Measurements from ENCODE around the gene ARMC9. TPM values are rescaled to one million over a fixed set of nuclear protein-coding genes. Genes with fewer than 3 reads are reported as not detected.
A peak's percentile ranks its signal among the peaks of the same experiment; 100 is the strongest.

Gene ARMC9
- total RNA-seq, 1 experiment from 2014 or later, result 14.9 TPM

GRCh38 chr2:231296401-231296974 is 98.1 kb downstream of the ARMC9 start:
- POLR2A ChIA-PET (ENCODE audit: low non-redundant PET), result no interaction called here
- BruUV-seq (replicated peaks), result no TSS peak

GRCh38 chr2:231297108-231297908 is 98.9 kb downstream of the ARMC9 start:
- Histone ChIP-seq H3K9me3 (ENCODE audit: low read depth, low read length, poor library complexity, severe bottlenecking) (no peaks in the 10 kb centered on the region), H3K27ac (ENCODE audit: low read depth, low read length, poor library complexity, severe bottlenecking) (no peak overlapping the region), H3K4me1 (ENCODE audit: insufficient read depth, low read length, poor library complexity, severe bottlenecking) (no peaks in the 10 kb centered on the region), H3K4me3 (ENCODE audit: low read depth, low read length, poor library complexity, severe bottlenecking) (no peak overlapping the region), H3K36me3 (ENCODE audit: insufficient read depth, low read length, poor library complexity, severe bottlenecking) (no peaks in the 10 kb centered on the region), H3K27me3 (replicated peaks; ENCODE audit: insufficient read depth, low read depth, low read length, poor library complexity) (no peaks in the 10 kb centered on the region)
- TF ChIP-seq CTCF (conservative IDR thresholded peaks at IDR 0.05; ENCODE audit: low read depth, low read length) (peak; percentile 66), EZH2 (IDR thresholded peaks at IDR 0.05; ENCODE audit: borderline replicate concordance, low read depth, low read length, poor library complexity, severe bottlenecking) (no peak)
- intact Hi-C loops (cut with micrococcal nuclease; ENCODE audit: unreplicated experiment), result loop anchor here (5.0 kb wide), 1 partner anchor 115 kb away; no protein-coding TSS in a partner anchor
- ChIA-PET CTCF (interaction anchor here (0.6 kb wide), 1 partner anchor 78 kb away, joined by 3 read pairs; no protein-coding TSS in a partner anchor), POLR2A (ENCODE audit: low non-redundant PET) (no interaction called here)
- no TSS peak for BruUV-seq (replicated peaks)
- DNase-seq (ENCODE audit: low spot score), result peak; percentile 31

More at GRCh38 chr2:231296401-231296974, 98.1 kb downstream of the ARMC9 start:
- DNase-seq (ENCODE audit: low spot score), result no peak
- no peak overlapping the region for H3K4me3 ChIP-seq (ENCODE audit: low read depth, low read length, poor library complexity, severe bottlenecking)
- no peaks in the 10 kb centered on the region for H3K4me1 ChIP-seq (ENCODE audit: insufficient read depth, low read length, poor library complexity, severe bottlenecking)
- no peaks in the 10 kb centered on the region for H3K27me3 ChIP-seq (replicated peaks; ENCODE audit: insufficient read depth, low read depth, low read length, poor library complexity)
- CTCF ChIA-PET, result no interaction called here
- TF ChIP-seq CTCF (conservative IDR thresholded peaks at IDR 0.05; ENCODE audit: low read depth, low read length) (no peak), EZH2 (IDR thresholded peaks at IDR 0.05; ENCODE audit: borderline replicate concordance, low read depth, low read length, poor library complexity, severe bottlenecking) (no peak)
- no peak overlapping the region for H3K27ac ChIP-seq (ENCODE audit: low read depth, low read length, poor library complexity, severe bottlenecking)
- intact Hi-C loops (cut with micrococcal nuclease; ENCODE audit: unreplicated experiment), result loop anchor here (5.0 kb wide), 1 partner anchor 116 kb away; no protein-coding TSS in a partner anchor
- H3K9me3 ChIP-seq (ENCODE audit: low read depth, low read length, poor library complexity, severe bottlenecking), result no peaks in the 10 kb centered on the region
- H3K36me3 ChIP-seq (ENCODE audit: insufficient read depth, low read length, poor library complexity, severe bottlenecking), result no peaks in the 10 kb centered on the region

GRCh38 chr2:231298091-231298490 is 99.7 kb downstream of the ARMC9 start:
- Histone ChIP-seq H3K4me3 (ENCODE audit: low read depth, low read length, poor library complexity, severe bottlenecking) (no peak overlapping the region), H3K27ac (ENCODE audit: low read depth, low read length, poor library complexity, severe bottlenecking) (no peak overlapping the region), H3K27me3 (replicated peaks; ENCODE audit: insufficient read depth, low read depth, low read length, poor library complexity) (no peaks in the 10 kb centered on the region), H3K9me3 (ENCODE audit: low read depth, low read length, poor library complexity, severe bottlenecking) (no peaks in the 10 kb centered on the region), H3K36me3 (ENCODE audit: insufficient read depth, low read length, poor library complexity, severe bottlenecking) (no peaks in the 10 kb centered on the region), H3K4me1 (ENCODE audit: insufficient read depth, low read length, poor library complexity, severe bottlenecking) (no peaks in the 10 kb centered on the region)
- intact Hi-C loops (cut with micrococcal nuclease; ENCODE audit: unreplicated experiment), result loop anchor here (5.0 kb wide), 1 partner anchor 114 kb away; no protein-coding TSS in a partner anchor
- CTCF ChIA-PET, result interaction anchor here (0.6 kb wide), 1 partner anchor 79 kb away, joined by 3 read pairs; no protein-coding TSS in a partner anchor
- no TSS peak for BruUV-seq (replicated peaks)
- POLR2A ChIA-PET (ENCODE audit: low non-redundant PET), result no interaction called here
- TF ChIP-seq EZH2 (IDR thresholded peaks at IDR 0.05; ENCODE audit: borderline replicate concordance, low read depth, low read length, poor library complexity, severe bottlenecking) (no peak), CTCF (conservative IDR thresholded peaks at IDR 0.05; ENCODE audit: low read depth, low read length) (no peak)
- no peak for DNase-seq (ENCODE audit: low spot score)
